Gastrocnemius medialis (tissue), 4 donors: ENCODE results near the gene TOP2B.

ENCODE experiments used
- CTCF ChIP-seq, 5 experiments: fragments of 450-650 bp in 3 of 5; fragments of 200-600 bp in 2 of 5; sonication (generic) in 2 of 5; IDR thresholded peaks in 4 of 5; conservative IDR thresholded peaks in 1 of 5; 1 replicate in 4 of 5; 2 replicates in 1 of 5; pipeline ENCODE4 v1.5.1; 2016 to 2019; ENCODE audit warnings: antibody characterized with exemption in 5 of 5, mild to moderate bottlenecking in 3 of 5, moderate library complexity in 3 of 5
- POLR2A ChIP-seq, 2 donors: fragments of 450-650 bp; IDR thresholded peaks; one replicate each; pipeline ENCODE4 v1.6.1; 2017; ENCODE audit warnings: antibody characterized with exemption in 2 of 2, mild to moderate bottlenecking in 2 of 2, moderate library complexity in 2 of 2

- TF ChIP-seq CTCF (IDR thresholded peaks at IDR 0.05 in 4 of 5, conservative IDR thresholded peaks at IDR 0.05 in 1 of 5) (no peak), POLR2A (IDR thresholded peaks at IDR 0.05) (no peak)
These were observed 112.5 kb downstream of the TOP2B start for GRCh38 chr3:25552251-25552650.
